ENCODE measurements around the gene RSPH1.
A peak's percentile ranks its signal among the peaks of the same experiment; 100 is the strongest.
"Not testable (repeated sequence)": the region's sequence is repeated elsewhere in the genome, so short reads cannot be mapped to it uniquely, and the experiment has no call there.

RSPH1 gene

GRCh38 chr21:42471206-42471605 lies 24.8 kb downstream of the RSPH1 start:
- H3K4me3 ChIP-seq (replicated peaks in 1 of 2; ENCODE audit: low read depth in 2 of 2, low read length in 2 of 2) = no peak overlapping the region
- no peak for DNase-seq (ENCODE audit: low read depth in 2 of 2)

GRCh38 chr21:42469726-42470125 lies 26.3 kb downstream of the RSPH1 start:
- DNase-seq (ENCODE audit: low read depth in 2 of 2); H3K4me3 ChIP-seq (replicated peaks in 1 of 2; ENCODE audit: low read depth in 2 of 2, low read length in 2 of 2): not testable (repeated sequence)

More at GRCh38 chr21:42471206-42471605, 24.8 kb downstream of the RSPH1 start:
- no peak for TF ChIP-seq CTCF (IDR thresholded peaks at IDR 0.05; ENCODE audit: low read depth, low read length)

- no peak for TF ChIP-seq CTCF (IDR thresholded peaks at IDR 0.05; ENCODE audit: low read depth, low read length)
- DNase-seq (ENCODE audit: low read depth in 2 of 2) = no peak
- H3K4me3 ChIP-seq (replicated peaks in 1 of 2; ENCODE audit: low read depth in 2 of 2, low read length in 2 of 2) = no peak overlapping the region
Measured at GRCh38 chr21:42469272-42469671, 26.8 kb downstream of the RSPH1 start.

GRCh38 chr21:42468491-42469131 lies 27.4 kb downstream of the RSPH1 start:
- TF ChIP-seq CTCF (IDR thresholded peaks at IDR 0.05; ENCODE audit: low read depth, low read length) = no peak
- DNase-seq (ENCODE audit: low read depth in 2 of 2) = no peak
- H3K4me3 ChIP-seq (replicated peaks in 1 of 2; ENCODE audit: low read depth in 2 of 2, low read length in 2 of 2) = no peak overlapping the region

- peak; percentile 23 to 46 for DNase-seq (ENCODE audit: low read depth in 2 of 2)
- TF ChIP-seq CTCF (IDR thresholded peaks at IDR 0.05; ENCODE audit: low read depth, low read length) = peak; percentile 23
- H3K4me3 ChIP-seq (replicated peaks in 1 of 2; ENCODE audit: low read depth in 2 of 2, low read length in 2 of 2) = no peak overlapping the region
Measured at GRCh38 chr21:42467140-42467983, 28.7 kb downstream of the RSPH1 start.

GRCh38 chr21:42466700-42467099 lies 29.3 kb downstream of the RSPH1 start:
- no peak for TF ChIP-seq CTCF (IDR thresholded peaks at IDR 0.05; ENCODE audit: low read depth, low read length)
- H3K4me3 ChIP-seq (replicated peaks in 1 of 2; ENCODE audit: low read depth in 2 of 2, low read length in 2 of 2) = no peak overlapping the region
- no peak for DNase-seq (ENCODE audit: low read depth in 2 of 2)

GRCh38 chr21:42465803-42466127 lies 30.3 kb downstream of the RSPH1 start:
- TF ChIP-seq CTCF (IDR thresholded peaks at IDR 0.05; ENCODE audit: low read depth, low read length) = no peak

More at GRCh38 chr21:42465803-42466127, 30.3 kb downstream of the RSPH1 start:
- DNase-seq (ENCODE audit: low read depth in 2 of 2) = no peak
- no peak overlapping the region for H3K4me3 ChIP-seq (replicated peaks in 1 of 2; ENCODE audit: low read depth in 2 of 2, low read length in 2 of 2)
